ENCODE measurements around the gene SMARCAL1. TPM values are rescaled to one million over a fixed set of nuclear protein-coding genes. Genes with fewer than 3 reads are reported as not detected.

Gene SMARCAL1
- total and polyA plus RNA-seq, 4 donors, result 3.4 to 9.3 (median 5.4) TPM

DNA sequence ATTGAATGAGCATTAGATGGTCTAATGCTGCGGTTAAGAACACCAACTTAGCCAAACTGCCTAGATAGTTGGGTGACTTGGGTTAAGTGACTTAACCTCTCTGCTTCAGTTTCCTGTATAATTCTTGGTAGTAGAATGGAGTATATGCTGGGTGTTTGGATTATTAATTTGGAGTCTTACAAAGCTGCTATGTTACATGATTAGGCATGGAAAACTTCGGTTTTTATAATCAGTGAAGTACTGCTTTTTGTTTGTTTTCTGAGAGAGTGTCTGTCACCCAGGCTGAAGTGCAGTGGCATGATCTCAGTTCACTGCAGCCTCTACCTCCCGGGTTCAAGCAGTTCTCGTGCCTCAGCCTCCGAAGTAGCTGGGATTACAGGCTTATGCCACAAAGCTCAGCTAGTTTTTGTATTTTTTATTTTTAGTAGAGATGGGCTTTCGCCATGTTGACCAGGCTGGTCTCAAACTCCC is 90.9 kb downstream of the SMARCAL1 start:
- H3K9ac ChIP-seq (ENCODE audit: low read depth in 1 of 2, low read length in 2 of 2), result no peak overlapping the region
- no peak for DNase-seq (ENCODE audit: low spot score)
- H3K9me3 ChIP-seq (ENCODE audit: control insufficient read depth in 4 of 4, low read length in 3 of 4), result no peaks in the 10 kb centered on the region
- H3K27ac ChIP-seq (ENCODE audit: low read depth in 1 of 2, low read length in 2 of 2), result no peak overlapping the region
- WGBS, result 91% methylated on average over 6 of the region's 6 CpGs
- no peak for TF ChIP-seq GABPA (IDR thresholded peaks at IDR 0.05 in 1 of 2, conservative IDR thresholded peaks at IDR 0.05 in 1 of 2)
- TF ChIP-seq EGR1 (IDR thresholded peaks at IDR 0.05; ENCODE audit: low read depth in 2 of 2), result no peak
- TF ChIP-seq, protein P1, sequence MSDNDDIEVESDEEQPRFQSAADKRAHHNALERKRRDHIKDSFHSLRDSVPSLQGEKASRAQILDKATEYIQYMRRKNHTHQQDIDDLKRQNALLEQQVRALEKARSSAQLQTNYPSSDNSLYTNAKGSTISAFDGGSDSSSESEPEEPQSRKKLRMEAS (IDR thresholded peaks at IDR 0.05), result no peak
- no peak for TF ChIP-seq RAD21 (IDR thresholded peaks at IDR 0.05)
- TF ChIP-seq RXRA (IDR thresholded peaks at IDR 0.05), result no peak
- no peak for TF ChIP-seq FOXA2 (IDR thresholded peaks at IDR 0.05)
- TF ChIP-seq HNF4G (IDR thresholded peaks at IDR 0.05), result no peak
- no peak for TF ChIP-seq HNF4A (conservative IDR thresholded peaks at IDR 0.05)
- no peak overlapping the region for H3K4me3 ChIP-seq (ENCODE audit: low read depth in 1 of 3, low read length in 3 of 3)
- no peaks in the 10 kb centered on the region for H3K27me3 ChIP-seq (ENCODE audit: control insufficient read depth in 4 of 4, insufficient read depth in 4 of 4, low read length in 3 of 4)
- H3K36me3 ChIP-seq (ENCODE audit: control insufficient read depth in 4 of 4, insufficient read depth in 3 of 4, low read depth in 1 of 4, low read length in 3 of 4), result peaks cover 5 to 50% (median 39%) of the 10 kb centered on the region in 4 donors
- H3K4me1 ChIP-seq (ENCODE audit: control insufficient read depth in 4 of 4, insufficient read depth in 4 of 4, low read length in 3 of 4), result peaks cover 1 to 12% (median 10%) of the 10 kb centered on the region in 4 donors

DNA sequence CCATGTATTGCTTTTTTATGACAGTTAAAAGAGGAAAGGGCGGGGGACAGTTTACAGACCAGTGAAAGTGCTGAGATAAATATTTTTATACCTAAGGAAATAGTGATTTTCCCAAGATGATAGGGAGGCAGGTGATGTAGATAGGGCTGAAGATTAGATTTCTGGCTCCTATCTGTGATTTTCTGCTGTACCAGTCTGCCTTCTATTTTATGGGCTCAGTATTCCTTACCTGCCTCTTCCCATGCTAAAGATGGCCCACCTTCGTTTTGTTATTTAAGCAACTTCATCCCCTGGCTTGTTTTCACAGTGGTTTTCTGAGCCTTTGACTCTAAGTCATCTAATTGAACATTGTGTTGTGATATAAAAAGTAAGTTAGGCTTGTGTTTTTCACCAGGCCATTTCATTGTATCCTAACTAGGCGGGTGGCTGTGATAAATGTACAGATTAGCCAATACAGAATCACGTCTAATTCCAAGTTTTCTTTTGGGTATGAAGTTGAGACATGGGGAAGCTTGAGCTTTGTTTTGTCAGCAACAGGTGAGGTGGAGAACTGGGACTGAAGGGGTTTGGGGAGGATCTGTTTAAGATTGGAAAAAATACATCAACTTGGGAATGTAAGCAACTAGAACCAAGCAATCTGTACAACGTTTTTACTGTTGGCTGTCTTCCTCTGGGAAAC is 91.6 kb downstream of the SMARCAL1 start:
- TF ChIP-seq, protein P1 (IDR thresholded peaks at IDR 0.05), result no peak
- no peak overlapping the region for H3K9ac ChIP-seq (ENCODE audit: low read depth in 1 of 2, low read length in 2 of 2)
- H3K4me1 ChIP-seq (ENCODE audit: control insufficient read depth in 4 of 4, insufficient read depth in 4 of 4, low read length in 3 of 4), result peaks cover 1 to 11% (median 9%) of the 10 kb centered on the region in 4 donors
- no peak for DNase-seq (ENCODE audit: low spot score)
- WGBS, result 81% methylated on average over 5 of the region's 5 CpGs
- H3K27me3 ChIP-seq (ENCODE audit: control insufficient read depth in 4 of 4, insufficient read depth in 4 of 4, low read length in 3 of 4), result no peaks in the 10 kb centered on the region
- H3K36me3 ChIP-seq (ENCODE audit: control insufficient read depth in 4 of 4, insufficient read depth in 3 of 4, low read depth in 1 of 4, low read length in 3 of 4), result peaks cover 5 to 50% (median 39%) of the 10 kb centered on the region in 4 donors
- no peak overlapping the region for H3K27ac ChIP-seq (ENCODE audit: low read depth in 1 of 2, low read length in 2 of 2)
- no peak overlapping the region for H3K4me3 ChIP-seq (ENCODE audit: low read depth in 1 of 3, low read length in 3 of 3)
- no peaks in the 10 kb centered on the region for H3K9me3 ChIP-seq (ENCODE audit: control insufficient read depth in 4 of 4, low read length in 3 of 4)

DNA sequence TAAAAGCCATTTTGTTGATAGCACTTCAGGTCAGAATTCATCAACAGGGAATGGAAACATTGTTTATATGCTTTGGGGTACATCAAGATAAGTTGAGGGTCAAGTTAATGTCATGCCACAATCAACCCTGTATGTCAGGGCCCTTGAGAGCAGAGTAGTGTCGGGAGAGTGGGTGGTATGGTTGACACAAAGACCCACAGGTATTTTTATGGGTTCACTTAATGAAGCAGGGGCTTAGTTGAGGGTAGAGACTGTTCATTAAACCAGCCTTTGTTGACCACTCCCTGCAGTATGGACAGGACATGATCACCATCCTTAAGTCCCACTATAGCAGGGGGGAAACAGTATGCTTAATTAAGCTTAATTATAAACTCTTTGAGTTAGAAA is 92.1 kb downstream of the SMARCAL1 start:
- Histone ChIP-seq H3K4me3 (ENCODE audit: low read depth in 1 of 3, low read length in 3 of 3) (no peak overlapping the region), H3K36me3 (ENCODE audit: control insufficient read depth in 4 of 4, insufficient read depth in 3 of 4, low read depth in 1 of 4, low read length in 3 of 4) (peaks cover 5 to 50% (median 39%) of the 10 kb centered on the region in 4 donors), H3K27me3 (ENCODE audit: control insufficient read depth in 4 of 4, insufficient read depth in 4 of 4, low read length in 3 of 4) (no peaks in the 10 kb centered on the region), H3K4me1 (ENCODE audit: control insufficient read depth in 4 of 4, insufficient read depth in 4 of 4, low read length in 3 of 4) (peaks cover 1 to 11% (median 9%) of the 10 kb centered on the region in 4 donors), H3K9me3 (ENCODE audit: control insufficient read depth in 4 of 4, low read length in 3 of 4) (no peaks in the 10 kb centered on the region), H3K27ac (ENCODE audit: low read depth in 1 of 2, low read length in 2 of 2) (no peak overlapping the region), H3K9ac (ENCODE audit: low read depth in 1 of 2, low read length in 2 of 2) (no peak overlapping the region)
- TF ChIP-seq GABPA (IDR thresholded peaks at IDR 0.05 in 1 of 2, conservative IDR thresholded peaks at IDR 0.05 in 1 of 2) (no peak), NR2F2 (IDR thresholded peaks at IDR 0.05) (no peak)
- no peak for DNase-seq (ENCODE audit: low spot score)
- WGBS, result 95% methylated on average over 1 of the region's 1 CpG

DNA sequence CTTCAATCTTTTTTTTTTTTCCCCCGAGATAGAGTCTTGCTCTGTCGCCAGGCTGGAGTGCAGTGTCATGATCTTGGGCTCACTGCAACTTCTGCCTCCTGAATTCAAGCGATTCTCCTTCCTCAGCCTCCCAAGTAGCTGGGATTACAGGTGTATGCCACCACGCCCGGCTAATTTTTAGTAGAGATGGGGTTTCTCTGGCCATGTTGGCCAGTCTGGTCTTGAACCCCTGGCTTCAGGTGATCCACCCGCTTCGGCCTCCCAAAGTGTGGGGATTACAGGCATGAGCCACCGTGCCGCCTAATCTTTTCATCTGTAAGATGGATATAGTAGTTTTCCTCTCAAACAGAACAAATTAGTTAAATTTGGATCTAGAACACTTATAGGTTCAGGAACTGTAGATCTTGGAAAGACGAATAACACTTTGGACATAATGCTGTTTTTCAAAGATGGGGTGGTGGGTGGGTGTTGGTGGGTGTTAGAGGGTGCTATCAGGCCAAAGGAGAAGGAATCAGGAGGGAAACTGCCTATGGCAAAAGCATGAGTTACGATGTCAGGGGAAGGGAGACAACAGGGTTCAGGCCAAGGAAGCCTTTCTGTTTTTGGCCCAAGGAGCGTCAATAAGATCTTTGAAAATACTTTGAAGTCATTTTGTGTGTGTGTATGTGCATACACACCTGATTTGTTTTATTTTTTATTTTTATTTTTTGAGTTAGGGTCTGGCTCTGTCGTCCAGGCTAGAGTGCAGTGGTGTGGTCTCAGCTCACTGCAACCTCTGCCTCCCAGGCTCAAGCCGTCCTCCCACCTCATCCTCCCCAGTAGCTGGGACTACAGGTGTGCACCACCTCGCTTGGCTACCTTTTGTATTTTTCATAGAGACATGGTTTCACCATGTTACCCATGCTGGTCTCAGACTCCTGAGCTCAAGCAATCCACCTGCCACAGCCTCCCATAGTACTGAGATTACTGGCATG is 93.1 kb downstream of the SMARCAL1 start:
- no peak for DNase-seq (ENCODE audit: low spot score)
- Histone ChIP-seq H3K27ac (ENCODE audit: low read depth in 1 of 2, low read length in 2 of 2) (no peak overlapping the region), H3K9me3 (ENCODE audit: control insufficient read depth in 4 of 4, low read length in 3 of 4) (no peaks in the 10 kb centered on the region), H3K4me3 (ENCODE audit: low read depth in 1 of 3, low read length in 3 of 3) (no peak overlapping the region), H3K9ac (ENCODE audit: low read depth in 1 of 2, low read length in 2 of 2) (no peak overlapping the region), H3K27me3 (ENCODE audit: control insufficient read depth in 4 of 4, insufficient read depth in 4 of 4, low read length in 3 of 4) (no peaks in the 10 kb centered on the region), H3K36me3 (ENCODE audit: control insufficient read depth in 4 of 4, insufficient read depth in 3 of 4, low read depth in 1 of 4, low read length in 3 of 4) (peaks cover 5 to 43% (median 33%) of the 10 kb centered on the region in 4 donors), H3K4me1 (ENCODE audit: control insufficient read depth in 4 of 4, insufficient read depth in 4 of 4, low read length in 3 of 4) (peaks cover 0 to 2% (median 0%) of the 10 kb centered on the region in 4 donors)
- 98% methylated on average over 15 of the region's 15 CpGs for WGBS
- TF ChIP-seq, protein P2, sequence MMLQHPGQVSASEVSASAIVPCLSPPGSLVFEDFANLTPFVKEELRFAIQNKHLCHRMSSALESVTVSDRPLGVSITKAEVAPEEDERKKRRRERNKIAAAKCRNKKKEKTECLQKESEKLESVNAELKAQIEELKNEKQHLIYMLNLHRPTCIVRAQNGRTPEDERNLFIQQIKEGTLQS (IDR thresholded peaks at IDR 0.05), result no peak
- TF ChIP-seq, protein P3, sequence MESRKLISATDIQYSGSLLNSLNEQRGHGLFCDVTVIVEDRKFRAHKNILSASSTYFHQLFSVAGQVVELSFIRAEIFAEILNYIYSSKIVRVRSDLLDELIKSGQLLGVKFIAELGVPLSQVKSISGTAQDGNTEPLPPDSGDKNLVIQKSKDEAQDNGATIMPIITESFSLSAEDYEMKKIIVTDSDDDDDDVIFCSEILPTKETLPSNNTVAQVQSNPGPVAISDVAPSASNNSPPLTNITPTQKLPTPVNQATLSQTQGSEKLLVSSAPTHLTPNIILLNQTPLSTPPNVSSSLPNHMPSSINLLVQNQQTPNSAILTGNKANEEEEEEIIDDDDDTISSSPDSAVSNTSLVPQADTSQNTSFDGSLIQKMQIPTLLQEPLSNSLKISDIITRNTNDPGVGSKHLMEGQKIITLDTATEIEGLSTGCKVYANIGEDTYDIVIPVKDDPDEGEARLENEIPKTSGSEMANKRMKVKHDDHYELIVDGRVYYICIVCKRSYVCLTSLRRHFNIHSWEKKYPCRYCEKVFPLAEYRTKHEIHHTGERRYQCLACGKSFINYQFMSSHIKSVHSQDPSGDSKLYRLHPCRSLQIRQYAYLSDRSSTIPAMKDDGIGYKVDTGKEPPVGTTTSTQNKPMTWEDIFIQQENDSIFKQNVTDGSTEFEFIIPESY (IDR thresholded peaks at IDR 0.05), result no peak
- TF ChIP-seq EGR1 (IDR thresholded peaks at IDR 0.05; ENCODE audit: low read depth in 2 of 2) (no peak), HNF4A (conservative IDR thresholded peaks at IDR 0.05) (no peak), FOXA1 (IDR thresholded peaks at IDR 0.05) (no peak), NR2F2 (IDR thresholded peaks at IDR 0.05) (no peak), JUND (IDR thresholded peaks at IDR 0.05) (no peak)
- TF ChIP-seq, protein P4, sequence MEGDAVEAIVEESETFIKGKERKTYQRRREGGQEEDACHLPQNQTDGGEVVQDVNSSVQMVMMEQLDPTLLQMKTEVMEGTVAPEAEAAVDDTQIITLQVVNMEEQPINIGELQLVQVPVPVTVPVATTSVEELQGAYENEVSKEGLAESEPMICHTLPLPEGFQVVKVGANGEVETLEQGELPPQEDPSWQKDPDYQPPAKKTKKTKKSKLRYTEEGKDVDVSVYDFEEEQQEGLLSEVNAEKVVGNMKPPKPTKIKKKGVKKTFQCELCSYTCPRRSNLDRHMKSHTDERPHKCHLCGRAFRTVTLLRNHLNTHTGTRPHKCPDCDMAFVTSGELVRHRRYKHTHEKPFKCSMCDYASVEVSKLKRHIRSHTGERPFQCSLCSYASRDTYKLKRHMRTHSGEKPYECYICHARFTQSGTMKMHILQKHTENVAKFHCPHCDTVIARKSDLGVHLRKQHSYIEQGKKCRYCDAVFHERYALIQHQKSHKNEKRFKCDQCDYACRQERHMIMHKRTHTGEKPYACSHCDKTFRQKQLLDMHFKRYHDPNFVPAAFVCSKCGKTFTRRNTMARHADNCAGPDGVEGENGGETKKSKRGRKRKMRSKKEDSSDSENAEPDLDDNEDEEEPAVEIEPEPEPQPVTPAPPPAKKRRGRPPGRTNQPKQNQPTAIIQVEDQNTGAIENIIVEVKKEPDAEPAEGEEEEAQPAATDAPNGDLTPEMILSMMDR (IDR thresholded peaks at IDR 0.05; ENCODE audit: low read depth, low read length, missing input control), result no peak

All from liver (tissue), 9 donors.